Measurements from ENCODE around the gene BGN. TPM values are rescaled to one million over a fixed set of nuclear protein-coding genes. Genes with fewer than 3 reads are reported as not detected.

The BGN gene
- 0.06 TPM for total RNA-seq (2013)
- polyA plus RNA-seq (not detected), polyA minus RNA-seq (not detected in 2 replicates), total RNA-seq (0 to 0.12 (median 0) reads per million in 11 experiments)

DNA sequence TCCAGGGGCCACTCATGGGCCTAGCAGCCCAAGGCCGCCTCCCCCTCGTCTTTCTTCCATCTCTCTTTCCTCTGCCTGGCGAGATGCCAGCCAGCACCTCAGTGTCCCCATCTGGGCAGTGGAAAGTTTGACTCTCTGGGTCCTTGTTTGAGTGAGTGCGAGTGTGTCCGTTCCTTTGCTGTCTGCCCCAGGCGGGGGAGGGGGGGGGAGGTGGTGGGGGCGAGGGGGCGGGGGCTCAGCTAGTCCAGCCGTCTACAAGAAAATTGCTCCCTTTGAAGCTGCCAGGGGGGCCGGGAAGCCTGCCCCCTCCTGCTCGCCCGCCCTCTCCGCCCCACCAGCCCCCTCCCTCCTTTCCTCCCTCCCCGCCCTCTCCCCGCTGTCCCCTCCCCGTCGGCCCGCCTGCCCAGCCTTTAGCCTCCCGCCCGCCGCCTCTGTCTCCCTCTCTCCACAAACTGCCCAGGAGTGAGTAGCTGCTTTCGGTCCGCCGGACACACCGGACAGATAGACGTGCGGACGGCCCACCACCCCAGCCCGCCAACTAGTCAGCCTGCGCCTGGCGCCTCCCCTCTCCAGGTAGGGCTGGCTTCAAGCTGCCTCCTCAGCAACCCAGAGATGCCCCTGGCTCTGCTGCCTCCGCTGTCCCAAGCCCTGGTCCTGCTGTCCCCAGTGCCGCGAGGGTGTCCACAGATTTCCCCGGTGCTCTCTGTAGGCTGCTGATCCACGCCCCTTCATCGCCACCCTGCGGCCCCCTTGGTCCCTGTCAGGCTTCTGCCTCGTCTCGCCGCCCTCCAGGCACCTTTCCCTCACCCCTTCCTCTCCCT lies at the start of gene BGN:
Gene BGN, plus strand, starts transcription at position 440 of the 821 bp plus-strand sequence. CDS start 9,652 bp downstream, outside the sequence.
- no peak within 1 kb of the TSS for H3K27ac Mint-ChIP-seq
- no peaks in the 10 kb centered on the region for H3K79me2 ChIP-seq (ENCODE audit: insufficient read depth, low read length)
- no peaks in the 10 kb centered on the region for H3K4me1 ChIP-seq (ENCODE audit: control insufficient read depth in 1 of 2, insufficient read depth in 2 of 2, low read length in 2 of 2)
- peaks cover 15 to 29% (median 18%) of the 10 kb centered on the region in 3 donors for H3K27me3 Mint-ChIP-seq (ENCODE audit: low read depth in 3 of 3)
- no peaks in the 10 kb centered on the region for H3K9me3 ChIP-seq (replicated peaks in 1 of 2; ENCODE audit: control insufficient read depth in 1 of 2, insufficient read depth in 1 of 2, low read length in 2 of 2)
- peak within 1 kb of the TSS in 1 of 2 donors; percentile 74 for H3K4me3 Mint-ChIP-seq
- no peaks in the 10 kb centered on the region for H4K20me1 ChIP-seq (ENCODE audit: insufficient read depth, low read length)
- no peaks in the 10 kb centered on the region for H3K36me3 ChIP-seq (replicated peaks in 1 of 2; ENCODE audit: control insufficient read depth in 1 of 2, insufficient read depth in 2 of 2, low read length in 2 of 2)
- no peak within 1 kb of the TSS for H3K9ac ChIP-seq (ENCODE audit: insufficient read depth, low read length, poor library complexity, severe bottlenecking)
- no peaks in the 10 kb centered on the region for H3K36me3 Mint-ChIP-seq
- H3K27ac ChIP-seq (ENCODE audit: low read depth in 1 of 2, low read length in 2 of 2): no peak within 1 kb of the TSS
- H3K27me3 ChIP-seq (ENCODE audit: control insufficient read depth in 2 of 2, insufficient read depth in 2 of 2, low read length in 2 of 2): peaks cover 0 to 8% of the 10 kb centered on the region in 2 donors
- H3K4me3 ChIP-seq (replicated peaks in 1 of 3; ENCODE audit: low read depth in 2 of 3, low read length in 3 of 3): no peak within 1 kb of the TSS
- 16% methylated on average over 20 of the region's 41 CpGs for WGBS (ENCODE audit: insufficient coverage)
- H2AFZ ChIP-seq (ENCODE audit: insufficient read depth, low read depth, low read length, poor library complexity, severe bottlenecking): no peak within 1 kb of the TSS
- no peak within 1 kb of the TSS for H3K4me2 ChIP-seq (replicated peaks; ENCODE audit: extremely low read depth, low read length, poor library complexity, severe bottlenecking)
- intact Hi-C loops (cut with micrococcal nuclease): no loop called here
- TF ChIP-seq, protein P1, sequence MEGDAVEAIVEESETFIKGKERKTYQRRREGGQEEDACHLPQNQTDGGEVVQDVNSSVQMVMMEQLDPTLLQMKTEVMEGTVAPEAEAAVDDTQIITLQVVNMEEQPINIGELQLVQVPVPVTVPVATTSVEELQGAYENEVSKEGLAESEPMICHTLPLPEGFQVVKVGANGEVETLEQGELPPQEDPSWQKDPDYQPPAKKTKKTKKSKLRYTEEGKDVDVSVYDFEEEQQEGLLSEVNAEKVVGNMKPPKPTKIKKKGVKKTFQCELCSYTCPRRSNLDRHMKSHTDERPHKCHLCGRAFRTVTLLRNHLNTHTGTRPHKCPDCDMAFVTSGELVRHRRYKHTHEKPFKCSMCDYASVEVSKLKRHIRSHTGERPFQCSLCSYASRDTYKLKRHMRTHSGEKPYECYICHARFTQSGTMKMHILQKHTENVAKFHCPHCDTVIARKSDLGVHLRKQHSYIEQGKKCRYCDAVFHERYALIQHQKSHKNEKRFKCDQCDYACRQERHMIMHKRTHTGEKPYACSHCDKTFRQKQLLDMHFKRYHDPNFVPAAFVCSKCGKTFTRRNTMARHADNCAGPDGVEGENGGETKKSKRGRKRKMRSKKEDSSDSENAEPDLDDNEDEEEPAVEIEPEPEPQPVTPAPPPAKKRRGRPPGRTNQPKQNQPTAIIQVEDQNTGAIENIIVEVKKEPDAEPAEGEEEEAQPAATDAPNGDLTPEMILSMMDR (IDR thresholded peaks at IDR 0.05): no peak
- peaks cover 2% of the 10 kb centered on the region for H3K4me1 Mint-ChIP-seq
- no peak for DNase-seq
- H3K9me3 Mint-ChIP-seq: peaks cover 0 to 6% (median 0%) of the 10 kb centered on the region in 7 donors

DNA sequence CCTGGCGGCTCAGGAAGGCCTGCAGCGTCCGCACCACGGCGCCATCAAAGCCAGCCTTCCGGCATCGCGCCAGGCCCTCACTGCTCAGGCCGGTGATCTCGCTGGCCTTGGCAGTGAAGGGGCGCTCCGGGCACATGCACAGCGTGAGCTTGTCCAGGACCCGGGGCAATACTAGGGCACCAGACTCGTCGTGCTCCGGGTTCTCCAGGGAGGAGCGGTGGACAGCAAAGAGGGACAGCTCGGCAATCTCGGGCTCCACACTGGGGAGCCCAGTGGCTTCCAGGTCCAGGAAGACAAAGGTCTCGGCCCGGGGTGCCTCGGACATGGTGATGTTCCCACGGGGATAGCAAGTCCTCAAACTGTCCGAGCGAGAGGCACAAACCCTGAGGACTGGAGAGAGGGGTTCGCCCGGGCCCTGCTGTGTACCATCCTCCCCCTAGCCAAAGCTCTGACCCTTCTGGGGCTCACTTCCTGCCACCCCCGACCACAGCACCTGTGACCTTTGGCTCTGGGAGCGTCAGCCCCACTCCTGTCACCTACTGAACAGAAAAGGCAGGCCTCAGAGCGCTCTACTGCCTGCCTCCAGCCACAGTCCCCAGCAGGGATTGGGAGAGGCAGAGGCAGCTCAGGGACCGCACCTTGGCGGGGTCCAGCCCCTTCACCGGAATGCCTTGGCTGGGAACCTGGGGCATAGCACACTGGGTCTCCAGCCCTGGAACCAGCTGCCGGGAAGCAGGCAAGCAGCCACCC lies 49.5 kb upstream of the BGN start:
- Mint-ChIP-seq H3K4me1 (no peaks in the 10 kb centered on the region), H3K27me3 (ENCODE audit: low read depth in 3 of 3) (peaks cover 0 to 6% (median 3%) of the 10 kb centered on the region in 3 donors), H3K27ac (no peak overlapping the region), H3K36me3 (peaks cover 3 to 9% of the 10 kb centered on the region in 2 donors), H3K9me3 (no peaks in the 10 kb centered on the region), H3K4me3 (no peak overlapping the region)
- Histone ChIP-seq H3K9me3 (replicated peaks in 1 of 2; ENCODE audit: control insufficient read depth in 1 of 2, insufficient read depth in 1 of 2, low read length in 2 of 2) (no peaks in the 10 kb centered on the region), H2AFZ (ENCODE audit: insufficient read depth, low read depth, low read length, poor library complexity, severe bottlenecking) (no peak overlapping the region), H3K9ac (ENCODE audit: insufficient read depth, low read length, poor library complexity, severe bottlenecking) (no peak overlapping the region), H3K27ac (ENCODE audit: low read depth in 1 of 2, low read length in 2 of 2) (no peak overlapping the region), H3K79me2 (ENCODE audit: insufficient read depth, low read length) (no peaks in the 10 kb centered on the region), H3K4me3 (replicated peaks in 1 of 3; ENCODE audit: low read depth in 2 of 3, low read length in 3 of 3) (no peak overlapping the region), H3K4me1 (ENCODE audit: control insufficient read depth in 1 of 2, insufficient read depth in 2 of 2, low read length in 2 of 2) (no peaks in the 10 kb centered on the region), H3K36me3 (replicated peaks in 1 of 2; ENCODE audit: control insufficient read depth in 1 of 2, insufficient read depth in 2 of 2, low read length in 2 of 2) (peaks cover 11 to 13% of the 10 kb centered on the region in 2 donors), H3K27me3 (ENCODE audit: control insufficient read depth in 2 of 2, insufficient read depth in 2 of 2, low read length in 2 of 2) (no peaks in the 10 kb centered on the region), H3K4me2 (replicated peaks; ENCODE audit: extremely low read depth, low read length, poor library complexity, severe bottlenecking) (no peak overlapping the region), H4K20me1 (ENCODE audit: insufficient read depth, low read length) (no peaks in the 10 kb centered on the region)
- no peak for DNase-seq
- 98% methylated on average over 23 of the region's 35 CpGs for WGBS (ENCODE audit: insufficient coverage)
- TF ChIP-seq, protein P1 (IDR thresholded peaks at IDR 0.05): no peak
- intact Hi-C loops (cut with micrococcal nuclease): no loop called here

Measured in CD14-positive monocyte (primary cell).